ENCODE data around the gene CHIC1. TPM values are rescaled to one million over a fixed set of nuclear protein-coding genes. Genes with fewer than 3 reads are reported as not detected.
"Not testable (repeated sequence)": the region's sequence is repeated elsewhere in the genome, so short reads cannot be mapped to it uniquely, and the experiment has no call there.

Gene CHIC1
- polyA plus RNA-seq, 1 donor (not counting 4 experiments of a cell fraction or from before 2014, with no cell fraction given), result 6.3 TPM

DNA sequence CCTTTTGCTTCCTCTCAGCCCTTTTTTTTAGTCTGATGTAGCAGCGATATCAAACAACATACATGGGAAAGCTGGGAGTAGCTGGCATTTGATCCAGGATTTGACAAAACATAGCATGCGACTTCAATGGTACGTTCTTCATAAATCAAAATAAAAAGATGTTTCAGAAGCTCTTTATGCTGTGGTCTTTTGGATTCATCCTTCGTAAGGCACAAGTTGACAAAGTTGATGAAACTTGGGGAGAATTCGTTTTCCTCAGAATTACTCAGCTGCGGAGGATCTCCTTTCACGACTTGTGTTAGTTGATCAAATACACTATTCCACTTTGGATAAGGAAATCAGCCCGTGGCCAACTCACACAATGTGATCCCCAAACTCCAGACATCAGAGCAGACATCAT, 38.1 kb upstream of the CHIC1 start:
- no peaks in the 10 kb centered on the region for H3K79me2 ChIP-seq (ENCODE audit: control insufficient read depth, insufficient read depth, low read length)
- no peak overlapping the region for H3K4me3 ChIP-seq (ENCODE audit: control insufficient read depth in 2 of 3, extremely low read depth in 1 of 3, insufficient read depth in 2 of 3, low read depth in 1 of 3, low read length in 3 of 3)
- H3K4me2 ChIP-seq (ENCODE audit: control insufficient read depth, extremely low read depth, insufficient read depth, low read depth, low read length), result no peak overlapping the region
- FAIRE-seq, result no peak
- no peak overlapping the region for H3K9ac ChIP-seq (ENCODE audit: control insufficient read depth, extremely low read depth, insufficient read depth, low read length)
- TF ChIP-seq, protein P1, sequence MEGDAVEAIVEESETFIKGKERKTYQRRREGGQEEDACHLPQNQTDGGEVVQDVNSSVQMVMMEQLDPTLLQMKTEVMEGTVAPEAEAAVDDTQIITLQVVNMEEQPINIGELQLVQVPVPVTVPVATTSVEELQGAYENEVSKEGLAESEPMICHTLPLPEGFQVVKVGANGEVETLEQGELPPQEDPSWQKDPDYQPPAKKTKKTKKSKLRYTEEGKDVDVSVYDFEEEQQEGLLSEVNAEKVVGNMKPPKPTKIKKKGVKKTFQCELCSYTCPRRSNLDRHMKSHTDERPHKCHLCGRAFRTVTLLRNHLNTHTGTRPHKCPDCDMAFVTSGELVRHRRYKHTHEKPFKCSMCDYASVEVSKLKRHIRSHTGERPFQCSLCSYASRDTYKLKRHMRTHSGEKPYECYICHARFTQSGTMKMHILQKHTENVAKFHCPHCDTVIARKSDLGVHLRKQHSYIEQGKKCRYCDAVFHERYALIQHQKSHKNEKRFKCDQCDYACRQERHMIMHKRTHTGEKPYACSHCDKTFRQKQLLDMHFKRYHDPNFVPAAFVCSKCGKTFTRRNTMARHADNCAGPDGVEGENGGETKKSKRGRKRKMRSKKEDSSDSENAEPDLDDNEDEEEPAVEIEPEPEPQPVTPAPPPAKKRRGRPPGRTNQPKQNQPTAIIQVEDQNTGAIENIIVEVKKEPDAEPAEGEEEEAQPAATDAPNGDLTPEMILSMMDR (optimal IDR thresholded peaks at IDR 0.05 in 1 of 3, IDR thresholded peaks at IDR 0.05 in 1 of 3, conservative IDR thresholded peaks at IDR 0.05 in 1 of 3; ENCODE audit: extremely low read depth in 1 of 3, insufficient read depth in 2 of 3, low read length in 3 of 3), result no peak
- no peak for TF ChIP-seq EZH2 (IDR thresholded peaks at IDR 0.05; ENCODE audit: low read length)
- no peaks in the 10 kb centered on the region for H4K20me1 ChIP-seq (ENCODE audit: control insufficient read depth, extremely low read depth, insufficient read depth, low read length)
- no peaks in the 10 kb centered on the region for H3K36me3 ChIP-seq (ENCODE audit: control insufficient read depth in 2 of 2, extremely low read depth in 1 of 2, insufficient read depth in 2 of 2, low read length in 2 of 2)
- H3K9me1 ChIP-seq (ENCODE audit: control insufficient read depth, extremely low read depth, insufficient read depth, low read length), result no peaks in the 10 kb centered on the region
- no peaks in the 10 kb centered on the region for H3K4me1 ChIP-seq (ENCODE audit: control insufficient read depth, extremely low read depth, insufficient read depth, low read length)
- no peaks in the 10 kb centered on the region for H3K9me3 ChIP-seq (ENCODE audit: control insufficient read depth, low read depth, low read length)
- H3K27ac ChIP-seq (ENCODE audit: control insufficient read depth, insufficient read depth, low read length), result no peak overlapping the region
- dilution Hi-C loops (cut with MboI; ENCODE audit: extremely low pct_ligation_motif_present, low sequenced_read_pairs), result no loop called here
- DNase-seq (ENCODE audit: low read depth, low spot score), result no peak
- no peak overlapping the region for H2AFZ ChIP-seq (ENCODE audit: control insufficient read depth, low read length)
- H3K27me3 ChIP-seq (ENCODE audit: control insufficient read depth, extremely low read depth, insufficient read depth, low read length), result peaks cover 3% of the 10 kb centered on the region

DNA sequence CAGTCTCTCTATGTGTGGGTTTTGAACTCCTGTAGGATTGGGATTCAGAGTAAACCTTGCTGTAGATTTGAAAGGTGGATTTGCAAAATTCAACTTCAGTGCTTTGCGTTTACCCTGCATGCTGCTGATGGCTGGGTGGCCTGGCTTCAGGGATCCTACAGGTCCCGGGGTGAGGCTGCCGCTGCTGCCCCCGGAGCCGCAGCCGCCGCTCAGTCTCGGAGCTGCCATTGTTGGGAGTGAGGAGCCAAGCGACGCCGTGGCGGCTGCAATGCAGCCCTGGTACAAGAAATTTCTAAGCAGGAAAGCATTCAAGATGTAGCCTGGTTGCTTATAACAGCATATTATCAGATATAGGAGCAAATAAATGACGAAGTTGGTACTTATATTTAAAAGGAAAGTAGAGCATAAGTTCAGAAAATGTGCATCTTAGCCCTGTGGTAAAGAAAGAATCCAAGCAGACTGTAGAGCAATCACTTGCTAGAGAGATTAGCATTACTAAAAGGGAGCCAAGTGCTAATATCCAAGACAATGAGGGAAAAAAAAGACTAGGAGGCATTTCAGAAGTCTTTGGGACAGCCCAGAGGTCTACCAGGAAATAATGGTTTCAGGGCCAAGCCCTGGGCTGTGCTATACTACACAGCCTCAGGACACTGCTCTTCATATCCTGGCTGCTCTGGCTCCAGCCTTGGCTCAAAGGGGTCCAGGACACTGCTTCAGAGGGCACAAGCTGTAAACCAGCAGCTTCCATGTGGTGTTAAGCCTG, 36.9 kb upstream of the CHIC1 start:
- Histone ChIP-seq H3K9ac (ENCODE audit: control insufficient read depth, extremely low read depth, insufficient read depth, low read length) (no peak overlapping the region), H3K36me3 (ENCODE audit: control insufficient read depth in 2 of 2, extremely low read depth in 1 of 2, insufficient read depth in 2 of 2, low read length in 2 of 2) (no peaks in the 10 kb centered on the region), H2AFZ (ENCODE audit: control insufficient read depth, low read length) (no peak overlapping the region), H3K27ac (ENCODE audit: control insufficient read depth, insufficient read depth, low read length) (no peak overlapping the region), H3K9me3 (ENCODE audit: control insufficient read depth, low read depth, low read length) (no peaks in the 10 kb centered on the region), H3K4me3 (ENCODE audit: control insufficient read depth in 2 of 3, extremely low read depth in 1 of 3, insufficient read depth in 2 of 3, low read depth in 1 of 3, low read length in 3 of 3) (no peak overlapping the region), H4K20me1 (ENCODE audit: control insufficient read depth, extremely low read depth, insufficient read depth, low read length) (no peaks in the 10 kb centered on the region), H3K9me1 (ENCODE audit: control insufficient read depth, extremely low read depth, insufficient read depth, low read length) (no peaks in the 10 kb centered on the region), H3K4me2 (ENCODE audit: control insufficient read depth, extremely low read depth, insufficient read depth, low read depth, low read length) (no peak overlapping the region), H3K27me3 (ENCODE audit: control insufficient read depth, extremely low read depth, insufficient read depth, low read length) (peaks cover 3% of the 10 kb centered on the region), H3K79me2 (ENCODE audit: control insufficient read depth, insufficient read depth, low read length) (no peaks in the 10 kb centered on the region), H3K4me1 (ENCODE audit: control insufficient read depth, extremely low read depth, insufficient read depth, low read length) (no peaks in the 10 kb centered on the region)
- DNase-seq (ENCODE audit: low read depth, low spot score) (no peak), FAIRE-seq (no peak)
- dilution Hi-C loops (cut with MboI; ENCODE audit: extremely low pct_ligation_motif_present, low sequenced_read_pairs), result no loop called here
- TF ChIP-seq EZH2 (IDR thresholded peaks at IDR 0.05; ENCODE audit: low read length), result no peak
- TF ChIP-seq, protein P1 (optimal IDR thresholded peaks at IDR 0.05 in 1 of 3, IDR thresholded peaks at IDR 0.05 in 1 of 3, conservative IDR thresholded peaks at IDR 0.05 in 1 of 3; ENCODE audit: extremely low read depth in 1 of 3, insufficient read depth in 2 of 3, low read length in 3 of 3), result no peak

DNA sequence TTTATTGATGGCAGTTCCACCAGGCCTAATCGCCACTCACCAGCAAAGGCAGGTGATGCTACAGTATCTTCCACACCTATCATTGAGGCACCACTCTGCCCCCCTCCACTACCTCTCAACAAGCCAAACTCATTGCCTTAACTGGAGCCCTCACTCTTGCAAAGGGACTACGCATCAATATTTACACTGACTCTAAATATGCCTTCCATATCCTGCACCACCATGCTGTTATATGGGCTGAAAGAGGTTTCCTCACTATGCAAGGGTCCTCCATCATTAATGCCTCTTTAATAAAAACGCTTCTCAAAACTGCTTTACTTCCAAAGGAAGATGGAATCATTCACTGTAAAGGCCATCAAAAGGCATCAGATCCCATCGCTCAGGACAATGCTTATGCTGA, 31.3 kb upstream of the CHIC1 start:
- H3K4me2 ChIP-seq (ENCODE audit: control insufficient read depth, extremely low read depth, insufficient read depth, low read depth, low read length); DNase-seq (ENCODE audit: low read depth, low spot score); H2AFZ ChIP-seq (ENCODE audit: control insufficient read depth, low read length); H3K9ac ChIP-seq (ENCODE audit: control insufficient read depth, extremely low read depth, insufficient read depth, low read length); FAIRE-seq; H3K4me1 ChIP-seq (ENCODE audit: control insufficient read depth, extremely low read depth, insufficient read depth, low read length); dilution Hi-C loops (cut with MboI; ENCODE audit: extremely low pct_ligation_motif_present, low sequenced_read_pairs); H3K36me3 ChIP-seq (ENCODE audit: control insufficient read depth in 2 of 2, extremely low read depth in 1 of 2, insufficient read depth in 2 of 2, low read length in 2 of 2); H3K9me3 ChIP-seq (ENCODE audit: control insufficient read depth, low read depth, low read length); H3K4me3 ChIP-seq (ENCODE audit: control insufficient read depth in 2 of 3, extremely low read depth in 1 of 3, insufficient read depth in 2 of 3, low read depth in 1 of 3, low read length in 3 of 3); H3K9me1 ChIP-seq (ENCODE audit: control insufficient read depth, extremely low read depth, insufficient read depth, low read length); H3K27ac ChIP-seq (ENCODE audit: control insufficient read depth, insufficient read depth, low read length); H3K27me3 ChIP-seq (ENCODE audit: control insufficient read depth, extremely low read depth, insufficient read depth, low read length); H3K79me2 ChIP-seq (ENCODE audit: control insufficient read depth, insufficient read depth, low read length); H4K20me1 ChIP-seq (ENCODE audit: control insufficient read depth, extremely low read depth, insufficient read depth, low read length): not testable (repeated sequence)
